T-helper 2 cell treated with Interferon-gamma antibody and Interleukin-4, amounts not matched to agents 100 ng/mL and 5 ng/mL, for 36 hours (primary cell): Measurements from ENCODE around the gene TSEN54. TPM values are rescaled to one million over a fixed set of nuclear protein-coding genes. Genes with fewer than 3 reads are reported as not detected.

ENCODE experiments used
- intact Hi-C: fragments of 100-400 bp; cut with micrococcal nuclease; formaldehyde crosslinking; loops from one replicate; pipeline ENCODE4 v1.15.1; 2023
- total RNA-seq: library from RNA; stranded (reverse); gene quantifications from 2 replicates; pipeline ENCODE4 v1.2.3, GENCODE V29; 2022

Gene TSEN54
- total RNA-seq, 1 donor from 2014 or later, result 69.4 TPM

DNA sequence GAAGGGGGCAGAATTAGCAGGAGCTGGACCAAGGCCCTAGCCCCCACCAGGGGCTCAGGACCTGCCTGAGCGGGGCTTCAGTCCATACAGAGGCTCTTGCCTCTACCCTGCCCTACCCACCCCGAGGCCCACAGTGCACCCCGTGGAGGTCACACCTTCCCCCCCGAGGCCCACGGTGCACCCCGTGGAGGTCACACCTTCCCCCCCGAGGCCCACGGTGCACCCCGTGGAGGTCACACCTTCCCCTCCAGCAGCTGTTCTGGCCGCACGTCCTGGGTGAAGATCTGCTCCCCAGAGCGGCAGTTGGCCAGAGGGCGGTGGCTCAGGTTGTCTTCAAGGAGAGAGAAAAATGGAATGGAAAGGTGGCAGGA, 12.4 kb upstream of the TSEN54 start:
- intact Hi-C loops, result no loop called here

DNA sequence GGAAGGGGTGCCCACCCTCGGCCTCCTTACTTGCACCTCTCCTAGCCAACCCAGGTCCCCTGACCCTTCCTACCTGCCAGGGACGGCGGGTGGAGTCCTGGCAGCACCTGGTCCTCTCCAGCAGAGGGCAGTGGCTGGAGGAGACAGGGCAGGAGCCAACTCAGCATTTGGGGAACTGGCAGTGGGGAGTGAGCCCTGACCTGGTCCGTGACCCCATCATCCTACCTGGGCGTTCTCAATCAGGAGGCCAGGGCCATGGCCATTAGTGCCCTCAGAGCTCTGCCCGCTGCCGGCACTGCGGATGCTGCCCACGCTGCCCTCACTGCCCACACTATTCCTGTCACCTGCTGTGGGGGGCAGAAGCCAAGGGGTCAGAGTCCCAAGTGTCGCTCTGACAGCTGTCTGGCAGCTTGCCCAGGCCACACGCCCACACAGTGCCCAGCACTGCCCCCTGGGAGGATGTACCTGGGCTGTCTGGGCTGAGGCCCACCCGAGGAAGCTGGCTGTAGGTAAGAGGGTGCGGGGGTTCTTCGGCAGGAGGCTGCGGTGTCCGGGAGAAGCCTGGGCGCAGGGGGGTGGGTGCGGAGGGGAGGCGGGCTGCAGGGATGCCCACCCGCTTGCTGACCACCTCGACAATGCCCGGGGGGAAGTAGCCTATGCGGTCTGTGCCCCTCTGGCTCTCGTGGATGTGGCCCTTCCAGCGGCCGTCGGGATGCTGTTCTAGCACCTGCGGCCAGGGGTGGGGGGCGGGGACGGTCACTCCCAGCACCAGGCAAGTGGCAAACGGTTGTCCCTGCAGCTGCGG, 11.8 kb upstream of the TSEN54 start:
- intact Hi-C loops, result no loop called here

DNA sequence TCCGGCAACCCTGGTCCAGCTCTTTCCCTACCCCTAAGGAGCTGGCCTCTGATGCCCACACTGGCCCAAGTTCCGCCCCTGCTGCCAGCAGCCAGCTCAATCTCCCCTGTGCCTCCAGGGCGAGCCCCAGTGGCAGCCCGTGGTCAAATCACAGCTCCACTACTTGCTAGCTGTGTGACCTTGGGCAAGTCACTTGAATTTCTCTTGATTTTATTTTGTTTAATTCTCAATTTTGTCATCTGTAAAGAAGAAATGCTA, 11.2 kb upstream of the TSEN54 start:
- intact Hi-C loops, result no loop called here

DNA sequence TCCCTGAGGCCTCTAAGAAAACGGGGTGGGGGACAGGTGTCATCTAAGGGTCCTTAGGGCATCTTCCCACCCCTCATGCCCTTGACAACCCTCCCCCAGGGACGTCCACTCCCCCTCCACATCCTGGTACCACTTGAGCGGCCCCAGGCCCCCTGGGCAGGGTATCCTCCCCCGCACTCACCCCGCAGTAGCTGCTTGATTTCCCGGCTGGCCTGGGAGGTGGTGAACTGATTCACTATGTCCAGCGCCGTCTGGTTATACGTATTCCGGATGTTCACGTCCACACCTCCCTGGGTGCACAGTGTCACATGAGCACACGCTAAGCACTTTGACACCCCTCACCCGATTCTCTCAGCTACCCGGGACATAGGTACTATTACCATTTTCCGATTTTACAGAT, 10.7 kb upstream of the TSEN54 start:
- intact Hi-C loops, result no loop called here

DNA sequence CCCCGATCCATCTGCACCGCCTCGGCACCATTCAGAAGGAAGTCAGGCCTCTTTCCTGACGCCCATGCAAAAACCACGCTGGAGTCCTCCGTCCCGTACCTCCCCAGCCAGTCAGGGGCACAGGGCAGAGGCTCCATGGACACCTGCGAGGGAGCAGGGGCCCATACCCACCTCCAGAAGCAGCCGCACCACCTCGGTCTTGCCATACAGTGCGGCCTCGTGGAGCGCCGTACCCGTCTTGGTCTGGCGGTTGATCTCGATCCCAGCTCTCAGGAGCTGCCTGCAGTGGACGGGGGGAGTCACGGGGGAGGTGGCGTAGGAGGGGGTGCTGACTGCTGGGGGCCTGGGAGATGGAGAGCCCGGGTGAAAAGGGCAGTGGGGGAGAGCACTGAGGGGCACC, 10.2 kb upstream of the TSEN54 start:
- intact Hi-C loops, result no loop called here

DNA sequence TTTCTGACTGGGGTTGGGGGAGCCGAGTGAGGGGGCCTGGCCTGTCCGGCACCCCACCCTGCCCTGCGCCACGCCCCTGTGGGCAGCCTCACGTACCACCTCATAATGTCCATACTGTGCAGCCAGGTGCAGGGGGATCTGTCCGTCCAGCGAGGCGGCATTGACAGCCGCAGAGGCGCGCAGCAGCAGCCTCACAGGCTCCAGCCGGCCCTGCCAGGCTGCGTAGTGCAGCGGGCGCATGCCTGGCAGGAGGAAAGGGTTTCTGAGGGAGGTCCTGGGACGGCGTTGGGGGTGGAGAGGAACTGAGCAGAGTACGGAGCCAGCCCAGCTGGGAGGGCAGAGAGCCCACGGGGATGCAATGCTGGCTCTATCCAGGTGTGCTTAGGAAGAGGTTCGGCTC, 9.4 kb upstream of the TSEN54 start:
- intact Hi-C loops, result no loop called here

DNA sequence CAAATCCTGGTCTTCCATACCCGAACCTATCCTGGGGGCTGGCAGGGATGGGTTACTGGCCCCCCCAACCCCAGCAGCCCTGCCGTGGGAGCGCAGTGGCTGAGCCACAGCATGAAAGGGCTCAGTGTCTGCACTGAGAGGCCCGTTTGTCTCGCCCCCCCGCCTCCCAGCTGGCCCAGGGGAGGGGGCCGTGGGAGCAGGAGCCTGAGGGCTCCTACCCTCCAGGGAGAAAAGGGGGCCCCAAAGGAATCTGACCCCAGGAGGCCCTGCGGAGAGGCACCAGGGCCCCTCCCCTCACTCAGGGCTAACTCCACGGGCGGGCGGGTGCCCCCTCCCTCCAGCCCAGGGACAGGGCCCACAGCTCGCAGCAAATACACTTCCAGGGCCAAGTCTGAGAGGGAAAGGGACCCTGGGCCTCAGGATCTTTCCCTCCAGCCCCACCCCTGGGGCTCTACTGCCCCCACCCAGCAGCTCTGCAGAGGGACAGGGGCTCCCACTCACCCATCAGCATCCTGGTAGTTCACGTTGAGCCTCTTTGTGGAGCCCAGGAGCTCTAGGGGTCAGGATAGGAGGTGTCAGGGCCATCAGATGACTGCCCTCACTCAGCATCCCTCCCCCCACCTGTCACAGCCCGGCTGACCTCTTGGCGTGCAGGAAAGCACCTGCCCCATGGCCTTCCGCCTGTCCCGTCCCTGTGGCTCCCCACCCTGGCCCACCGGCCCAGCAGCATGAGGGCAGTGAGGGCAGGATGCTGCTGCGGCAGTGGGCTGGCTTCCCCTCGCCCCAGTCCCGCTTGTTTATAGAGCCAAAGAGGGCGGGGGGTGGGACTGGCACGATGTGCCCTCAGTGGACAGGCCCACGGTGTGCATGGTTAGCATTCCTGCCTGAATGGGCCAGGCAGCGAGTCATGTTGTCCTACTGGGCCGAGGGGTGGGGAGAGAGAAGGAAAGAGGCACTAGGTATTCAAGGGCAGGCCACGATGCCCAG, 8.3 kb upstream of the TSEN54 start:
- intact Hi-C loops, result no loop called here

DNA sequence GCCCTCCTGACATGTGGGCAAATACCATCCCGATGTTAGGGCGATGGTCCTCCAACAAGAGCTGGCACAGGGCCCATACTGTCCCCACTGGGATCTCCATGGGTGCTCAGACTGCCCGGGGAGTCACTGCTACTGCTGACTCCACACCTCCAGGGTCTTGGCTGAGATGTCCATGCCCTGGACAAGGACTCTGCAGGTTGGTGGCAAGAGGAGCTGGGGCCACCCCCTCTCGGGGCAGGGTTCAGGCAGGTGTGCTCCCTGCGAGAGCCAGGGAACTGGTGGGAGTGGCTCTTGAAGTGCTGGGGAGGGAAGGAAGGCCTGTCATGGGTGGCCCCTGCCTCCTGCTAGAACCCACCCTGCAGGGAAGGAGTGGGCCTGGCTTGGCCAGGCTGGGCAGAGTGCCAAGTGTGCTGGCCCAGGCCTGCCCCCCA, 7.4 kb upstream of the TSEN54 start:
- intact Hi-C loops, result no loop called here

DNA sequence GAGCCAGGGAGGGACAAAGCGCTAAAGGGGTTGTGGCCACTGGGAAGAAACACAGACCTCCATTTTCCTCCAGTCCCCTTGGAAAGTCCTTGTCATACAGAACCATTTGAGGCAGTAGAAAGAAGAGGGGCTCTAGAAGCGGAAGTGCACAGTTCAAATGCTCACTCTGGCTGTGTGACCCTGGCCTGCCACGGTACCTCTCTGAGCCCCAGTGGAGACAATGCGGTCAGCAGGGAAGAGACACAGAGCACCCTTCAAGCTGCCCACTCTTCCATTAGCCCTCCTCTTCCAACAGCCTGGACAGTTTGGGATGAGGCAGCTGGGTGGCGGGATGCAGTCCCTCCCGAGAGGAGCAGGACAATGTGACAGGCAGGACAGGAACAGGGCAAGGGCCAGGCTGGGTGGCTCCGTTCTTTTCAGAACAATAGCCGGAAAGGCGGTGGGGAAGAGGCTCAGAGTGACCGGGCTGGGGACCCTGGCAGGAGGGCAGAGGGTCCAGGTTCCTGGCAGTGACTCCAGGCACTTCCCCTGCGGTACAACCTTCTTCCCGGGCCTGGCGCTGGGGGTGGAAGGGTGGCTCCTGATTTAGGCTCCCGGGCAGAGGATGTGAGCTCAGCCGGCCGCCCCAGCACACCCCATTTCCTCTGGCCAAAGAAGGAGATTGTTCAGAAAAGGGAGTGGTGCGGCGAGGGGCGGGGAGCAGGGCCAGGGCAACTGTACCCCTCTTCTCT, 6.6 kb upstream of the TSEN54 start:
- intact Hi-C loops, result no loop called here

DNA sequence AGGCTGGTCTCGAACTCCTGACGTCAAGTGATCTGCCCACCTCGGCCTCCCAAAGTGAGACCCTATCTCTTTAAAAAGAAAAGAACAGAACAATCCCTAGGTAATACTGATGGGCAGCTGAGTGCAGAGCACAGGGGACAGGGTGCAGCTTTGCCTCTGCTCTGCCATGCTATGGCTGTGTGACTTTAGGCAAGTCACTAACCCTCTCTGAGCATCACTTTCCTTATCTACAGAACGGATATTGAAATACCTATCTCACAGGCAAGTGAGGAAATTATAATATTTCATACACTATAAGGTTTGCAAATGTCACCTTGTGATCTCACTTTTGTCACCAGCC, 5.1 kb upstream of the TSEN54 start:
- intact Hi-C loops, result no loop called here

DNA sequence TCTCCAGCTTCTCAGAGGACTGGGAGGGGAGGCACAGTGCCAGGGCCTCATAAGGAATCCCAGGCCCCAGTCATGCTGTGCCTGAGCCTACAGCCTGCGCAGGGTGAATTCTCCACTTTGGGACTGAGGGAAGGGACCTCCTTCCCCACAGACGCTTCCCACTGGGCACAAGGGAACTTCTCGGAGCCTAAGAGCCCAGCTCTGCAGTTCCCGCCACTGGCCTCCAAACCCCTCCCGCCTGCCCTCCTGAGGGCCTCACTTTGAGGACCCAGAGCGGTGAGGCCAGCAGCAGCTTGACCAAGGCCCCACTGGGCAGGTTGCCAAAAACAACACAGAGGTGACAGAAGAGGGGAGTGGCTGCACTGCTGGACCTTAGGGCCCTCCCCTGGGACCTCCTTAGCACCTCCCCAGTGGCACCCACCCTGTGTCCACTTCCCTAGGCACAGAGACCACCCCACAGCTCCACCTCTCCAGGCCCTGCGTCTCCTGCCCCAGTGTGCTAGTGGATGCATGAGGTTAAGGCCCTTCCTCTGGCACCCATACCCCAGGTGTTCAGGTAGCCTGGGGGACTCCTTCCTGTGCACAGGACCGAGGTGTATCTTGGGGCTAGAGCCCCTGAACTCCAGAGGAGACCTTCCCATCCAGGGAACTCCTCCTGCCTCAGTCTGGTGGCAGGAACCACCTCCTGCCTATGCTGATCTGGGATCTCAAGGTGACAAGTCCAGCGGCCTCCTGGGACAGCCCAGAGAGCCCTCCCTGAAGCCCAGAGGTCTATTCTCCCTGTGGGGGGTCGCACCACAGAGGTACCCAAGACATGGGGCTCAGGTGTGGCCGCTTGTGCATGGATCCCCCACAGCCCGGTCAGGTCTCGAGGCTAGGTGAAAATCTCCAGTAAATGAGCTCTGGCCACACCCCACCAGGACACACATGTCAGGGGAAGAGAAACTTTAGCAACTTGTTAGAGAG, 4.4 kb upstream of the TSEN54 start:
- intact Hi-C loops, result no loop called here

DNA sequence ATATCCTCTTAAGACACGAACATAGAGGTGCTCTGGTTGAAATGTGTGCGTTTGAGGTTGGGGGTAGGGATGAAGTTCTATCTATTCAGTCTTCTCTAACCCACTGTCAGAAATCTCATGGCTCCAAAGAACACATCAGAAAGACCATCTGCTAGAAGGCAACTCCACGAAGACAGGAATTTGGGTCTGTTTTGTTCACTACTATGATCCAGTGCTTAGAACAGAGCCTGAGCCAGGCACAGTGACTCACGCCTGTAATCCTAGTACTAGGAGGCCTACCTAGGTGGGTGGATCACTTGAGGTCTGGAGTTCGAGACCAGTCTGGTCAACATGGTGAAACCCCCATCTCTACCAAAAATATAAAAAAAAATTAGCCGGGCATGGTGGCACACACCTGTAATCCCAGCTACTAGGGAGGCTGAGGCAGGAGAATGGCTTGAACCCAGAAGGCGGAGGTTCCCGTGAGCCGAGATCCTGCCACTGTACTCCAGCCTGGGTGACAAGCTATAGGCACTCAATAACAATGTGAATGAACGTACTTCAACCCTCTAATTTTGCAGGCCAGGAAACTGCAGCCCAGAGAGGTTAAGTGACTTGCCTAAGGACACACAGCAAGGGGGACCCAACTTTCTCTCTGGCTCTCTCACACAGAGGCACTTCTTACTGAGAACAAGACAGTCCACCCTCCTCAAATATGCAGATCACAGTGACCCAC, 3.2 kb upstream of the TSEN54 start:
- intact Hi-C loops, result no loop called here

DNA sequence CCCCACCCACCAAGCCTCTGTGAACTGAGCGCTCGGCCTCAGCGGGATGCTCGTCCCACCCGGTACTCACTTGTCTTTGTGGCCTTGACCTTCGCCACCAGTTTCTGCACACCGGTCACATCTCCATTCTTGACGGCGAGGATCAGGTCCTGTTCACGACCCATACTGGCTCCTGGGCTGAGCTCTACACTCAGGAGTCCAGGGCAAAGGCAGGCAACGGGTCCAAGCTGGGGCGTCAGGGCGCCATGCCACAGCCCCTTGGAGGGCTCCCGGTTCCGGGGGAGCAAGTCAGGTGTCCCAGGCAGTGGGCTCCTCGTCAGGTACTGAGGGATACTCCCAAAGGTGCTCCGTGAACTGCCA, 2.7 kb upstream of the TSEN54 start:
- intact Hi-C loops, result no loop called here

DNA sequence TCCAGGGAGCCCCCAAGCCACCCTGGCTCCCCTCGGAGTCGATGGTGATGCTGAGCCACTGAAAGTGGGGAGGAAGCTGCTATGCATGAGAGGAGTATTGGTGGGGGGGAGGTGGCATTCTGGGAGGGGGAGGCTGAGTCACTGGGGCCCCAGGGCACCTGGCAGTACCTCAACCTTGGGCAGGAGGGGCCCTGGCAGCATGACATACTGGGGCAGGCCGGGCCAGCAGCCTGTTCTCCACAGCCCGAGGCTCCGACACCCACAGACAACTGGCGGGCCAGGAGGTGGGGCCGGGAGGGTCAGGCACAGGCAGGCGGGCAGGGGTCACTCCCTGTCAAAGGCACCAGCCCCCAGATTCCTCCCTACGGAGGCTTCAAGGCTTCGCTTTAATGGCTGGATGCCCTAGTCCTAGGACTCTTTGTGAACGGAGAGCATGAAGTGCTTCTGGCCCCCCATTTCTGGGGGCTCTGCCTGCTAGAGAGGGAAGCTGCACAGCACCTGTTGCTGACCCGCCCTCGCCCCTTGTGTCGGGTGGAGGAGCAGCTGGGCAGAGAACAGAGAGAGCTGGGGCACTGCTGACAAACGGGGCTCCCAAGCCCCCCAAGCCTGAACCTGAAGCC, 1.9 kb upstream of the TSEN54 start:
- intact Hi-C loops, result no loop called here

DNA sequence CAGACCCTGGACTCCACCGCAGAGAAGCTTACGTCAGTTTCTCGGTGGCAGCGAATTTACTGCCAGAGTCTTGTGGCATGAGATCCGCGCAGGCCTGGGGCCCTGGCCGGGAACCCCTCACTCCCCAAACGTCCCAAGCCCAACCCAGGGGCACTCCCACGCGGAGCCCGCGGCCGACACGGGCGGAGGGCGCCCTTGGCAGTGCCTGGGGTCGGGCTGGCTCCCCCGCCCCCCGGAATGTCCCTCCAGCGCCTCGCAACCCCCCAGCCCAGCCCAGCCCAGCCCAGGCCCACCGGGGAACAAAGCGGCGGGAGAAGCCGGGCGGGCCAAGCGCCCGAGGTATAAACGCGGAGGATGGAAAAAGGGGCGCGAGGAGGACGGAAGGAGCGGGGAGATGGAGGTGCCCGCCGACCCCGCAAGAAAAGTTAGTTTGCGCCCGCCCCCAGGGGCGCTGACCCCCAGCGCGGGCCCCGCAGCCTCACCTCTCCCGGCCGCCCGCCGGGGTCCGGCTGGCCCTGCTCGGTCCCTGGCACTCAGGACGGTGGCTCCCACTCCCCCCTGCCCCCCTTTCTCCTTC, 1.3 kb upstream of the TSEN54 start:
- intact Hi-C loops, result loop anchor here (5.0 kb wide), 1 partner anchor 253 kb away; the partner anchor contains the start of genes GGA3 and MRPS7

DNA sequence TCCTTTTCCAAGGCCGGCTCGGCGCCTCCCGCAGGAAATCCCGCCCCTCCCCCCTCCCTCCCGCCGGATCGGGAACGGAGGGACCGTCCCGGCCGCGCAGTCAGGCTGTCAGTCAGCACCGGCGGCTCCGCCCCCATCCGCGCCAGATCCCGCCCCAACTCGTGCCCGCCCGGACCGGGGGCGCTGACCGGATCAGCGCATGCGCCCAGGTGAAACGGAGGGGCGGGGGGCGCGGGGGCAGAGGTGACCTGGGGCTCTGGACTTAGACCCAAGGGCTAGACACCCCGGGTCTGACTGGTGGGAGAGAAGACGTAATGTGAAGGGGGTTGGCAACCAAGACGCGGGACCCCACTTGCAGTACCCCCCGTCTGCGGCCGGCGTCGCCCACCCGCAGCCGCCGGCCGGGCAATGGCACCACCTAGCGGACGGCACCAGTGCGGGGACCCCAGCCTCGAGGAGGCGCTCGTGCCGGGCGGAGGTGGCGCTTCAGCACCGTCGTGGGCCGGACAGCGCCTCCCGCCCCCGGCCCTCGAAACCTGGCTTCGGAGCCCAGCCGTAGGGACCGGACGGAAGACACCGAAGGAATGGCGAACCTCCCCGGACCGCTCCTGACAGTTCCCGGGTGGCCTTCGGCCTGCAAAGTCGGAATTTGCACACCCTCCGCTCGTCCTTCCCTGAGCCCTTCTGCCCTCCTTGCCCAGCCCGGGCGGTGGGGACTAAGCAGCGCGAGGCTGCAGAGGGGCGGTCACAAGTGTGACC, 653 bp upstream of the TSEN54 start, which contains the start of gene CASKIN2:
Gene CASKIN2, minus strand, starts transcription at position 42 of the 759 bp plus-strand sequence. CDS start 1,733 bp downstream, outside the sequence.
- intact Hi-C loops, result loop anchor here (1.0 to 5.0 kb wide), 7 partner anchors 10 to 253 kb away; partner anchors contain the start of genes GGA3, GRB2, LLGL2 and MRPS7

DNA sequence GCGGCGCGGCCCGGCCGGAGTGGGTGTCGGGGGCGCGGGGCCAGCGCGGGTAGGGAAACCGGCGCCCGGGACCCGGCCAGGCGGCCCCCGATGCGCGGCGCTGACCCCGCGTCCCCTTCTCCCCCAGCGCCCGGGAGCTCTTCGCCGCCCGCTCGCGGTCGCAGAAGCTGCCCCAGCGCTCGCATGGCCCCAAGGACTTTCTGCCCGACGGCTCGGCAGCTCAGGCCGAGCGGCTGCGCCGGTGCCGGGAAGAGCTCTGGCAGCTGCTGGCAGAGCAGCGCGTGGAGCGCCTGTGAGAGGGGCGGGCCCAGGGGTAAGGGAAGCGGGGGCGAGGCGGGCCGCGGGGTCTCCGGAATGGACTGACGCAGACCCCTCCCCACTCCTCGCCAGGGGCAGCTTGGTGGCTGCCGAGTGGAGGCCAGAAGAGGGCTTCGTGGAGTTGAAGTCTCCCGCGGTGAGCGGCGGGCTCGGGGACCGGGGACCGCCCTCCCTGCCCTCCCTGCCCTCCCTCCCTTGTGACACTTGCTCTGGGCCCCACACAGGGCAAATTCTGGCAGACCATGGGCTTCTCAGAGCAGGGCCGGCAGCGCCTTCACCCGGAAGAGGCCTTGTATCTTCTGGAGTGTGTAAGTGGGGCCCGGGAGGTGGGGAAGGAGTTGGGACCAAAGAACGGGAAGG, 430 bp downstream of the TSEN54 start:
- intact Hi-C loops, result loop anchor here (1.0 to 5.0 kb wide), 7 partner anchors 9 to 254 kb away; partner anchors contain the start of genes GGA3, GRB2, LLGL2 and MRPS7
